GM18502 (cell line): Measurements from ENCODE around the gene AXDND1.

Source experiments
- ATAC-seq: cut with Tn5 transposase; IDR thresholded peaks from one replicate; pipeline ENCODE4 v1.9.1; 2021; ENCODE audit warnings: mild to moderate bottlenecking; ENCODE audit not compliant: unreplicated experiment, poor library complexity

Gene AXDND1, protein sequence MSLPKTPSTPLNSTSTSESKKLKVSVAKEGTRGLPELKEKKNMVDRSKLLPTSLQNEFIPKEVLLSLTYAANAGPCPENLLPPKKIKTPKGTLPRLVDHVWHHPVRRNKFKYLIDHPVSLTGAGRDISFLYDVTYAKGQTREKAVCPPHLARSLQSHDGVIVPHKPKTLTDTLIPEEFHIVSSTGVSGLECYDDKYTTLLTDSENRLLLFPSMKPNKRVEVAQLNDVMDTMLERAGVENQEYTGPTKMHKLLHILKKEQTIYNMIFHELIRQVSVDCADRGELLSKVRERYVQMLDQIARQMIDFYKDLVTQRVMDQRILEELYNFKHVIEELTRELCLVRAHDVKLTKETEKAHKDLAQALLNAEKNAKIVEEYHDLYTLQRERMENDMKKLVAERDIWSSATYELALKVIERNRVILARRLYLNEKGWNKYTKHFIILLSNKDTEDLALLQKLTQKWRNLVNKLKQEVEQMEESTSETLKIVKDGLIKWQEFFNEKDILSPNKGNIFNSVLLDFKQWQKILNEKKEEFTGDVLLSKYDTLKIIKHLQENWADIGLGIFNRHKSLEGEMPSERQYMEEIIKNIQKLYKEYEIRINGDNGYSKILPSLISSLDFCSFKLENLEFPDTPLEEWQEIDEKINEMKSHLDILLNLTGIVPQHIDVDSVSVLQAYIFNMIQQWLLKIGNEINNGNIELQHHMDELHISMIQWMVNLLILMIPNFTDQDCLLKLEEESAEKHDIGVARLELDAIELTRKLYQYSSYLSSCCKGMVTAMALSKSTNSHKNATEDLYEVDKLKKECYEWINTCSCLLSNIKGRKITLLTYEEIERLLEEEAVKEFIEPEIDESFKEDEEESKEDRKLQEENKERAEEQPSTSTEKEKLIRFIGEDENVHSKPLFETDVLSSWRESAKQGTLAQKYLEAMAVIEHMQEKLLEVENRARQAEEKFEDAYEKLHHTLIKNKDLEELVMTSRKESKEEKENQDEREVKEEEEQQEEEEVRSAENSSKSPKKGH

DNA sequence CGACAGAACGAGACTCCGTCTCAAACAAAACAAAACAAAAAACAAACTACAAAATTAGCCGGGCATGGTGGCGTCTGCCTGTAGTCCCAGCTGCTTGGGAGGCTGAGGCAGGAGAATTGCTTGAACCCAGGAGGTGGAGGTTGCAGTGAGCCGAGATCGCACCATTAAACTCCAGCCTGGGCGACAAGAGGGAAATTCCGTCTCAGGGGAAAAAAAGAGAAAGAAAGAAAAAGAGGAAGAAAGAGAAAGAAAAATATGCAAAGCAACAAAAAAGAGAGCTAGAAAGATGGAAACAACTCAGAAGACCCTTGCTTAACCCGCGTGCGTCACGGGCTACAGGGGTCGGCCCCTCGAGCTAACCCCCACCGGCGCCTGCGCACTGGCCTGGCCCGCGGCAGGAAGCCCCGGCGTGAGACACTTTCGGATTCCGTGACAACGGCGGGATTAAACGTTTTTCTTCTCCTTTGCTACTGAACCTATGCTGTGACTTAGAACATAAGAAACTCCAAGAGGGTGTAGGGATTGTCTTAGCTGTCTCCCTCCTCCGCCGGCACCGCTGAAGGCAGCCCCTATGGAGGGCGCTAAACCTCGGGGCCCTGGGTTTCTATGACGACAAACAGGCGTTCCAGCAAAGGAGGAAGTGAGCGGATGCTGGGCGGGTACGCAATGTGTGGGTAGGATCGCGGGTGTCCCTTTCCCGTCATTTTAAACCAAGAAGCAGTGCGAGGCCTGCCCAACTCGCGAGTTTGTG, at the start of gene AXDND1:
AXDND1 (plus strand) TSS at position 630 of the 751 bp plus-strand sequence. CDS start 539 bp downstream, outside the sequence.
- ATAC-seq = peak; percentile 98

DNA sequence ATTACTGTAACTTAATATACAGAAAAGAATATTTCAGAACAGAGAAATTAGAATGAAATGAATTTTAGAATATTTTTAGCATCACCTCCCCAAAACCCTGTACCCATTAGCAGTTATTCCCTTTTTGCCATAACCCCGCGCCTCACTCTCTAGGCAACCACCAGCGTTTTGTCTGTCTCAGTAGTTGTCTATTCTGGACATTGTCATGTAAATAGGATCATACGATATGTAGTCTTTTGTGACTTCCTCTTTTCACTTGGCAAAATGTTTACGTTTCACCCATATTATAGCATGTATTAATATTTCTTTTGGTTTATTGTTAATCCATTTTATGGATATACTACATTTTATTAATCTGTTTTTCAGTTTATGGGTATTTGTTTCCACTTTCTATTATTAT, 47.3 kb upstream of the AXDND1 start:
- ATAC-seq = no peak

DNA sequence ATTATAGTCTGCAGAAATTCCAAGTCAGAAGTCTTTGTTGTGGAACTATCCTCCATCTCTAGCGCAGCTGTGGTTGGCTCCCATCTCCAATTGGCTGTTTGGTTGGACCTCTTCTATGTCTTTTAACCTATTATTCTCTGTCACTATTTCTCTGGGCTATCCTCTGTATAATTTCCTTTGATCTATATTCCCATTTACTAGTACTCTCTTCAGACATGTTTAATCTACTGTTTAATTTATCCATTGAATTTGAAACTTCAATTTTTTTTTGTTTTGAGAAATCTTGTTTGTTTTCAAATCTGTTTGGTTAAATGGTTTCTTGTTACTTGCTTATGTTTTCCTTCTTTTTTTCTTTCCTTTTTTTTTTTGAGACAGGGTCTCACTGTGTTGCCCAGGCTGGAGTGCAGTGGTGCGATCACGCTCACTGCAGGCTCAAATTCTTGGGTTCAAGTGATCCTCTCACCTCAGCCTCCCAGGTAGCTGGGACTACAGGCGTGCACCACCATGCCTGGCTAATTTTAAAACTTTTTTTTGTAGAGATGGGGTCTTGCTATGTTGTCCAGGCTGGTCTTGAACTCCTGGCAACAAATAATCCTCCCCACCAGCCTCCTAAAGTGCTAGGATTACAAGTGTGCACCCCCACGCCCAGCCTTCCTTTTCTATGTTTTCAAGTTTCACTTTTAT, 44.1 kb upstream of the AXDND1 start:
- ATAC-seq = no peak

DNA sequence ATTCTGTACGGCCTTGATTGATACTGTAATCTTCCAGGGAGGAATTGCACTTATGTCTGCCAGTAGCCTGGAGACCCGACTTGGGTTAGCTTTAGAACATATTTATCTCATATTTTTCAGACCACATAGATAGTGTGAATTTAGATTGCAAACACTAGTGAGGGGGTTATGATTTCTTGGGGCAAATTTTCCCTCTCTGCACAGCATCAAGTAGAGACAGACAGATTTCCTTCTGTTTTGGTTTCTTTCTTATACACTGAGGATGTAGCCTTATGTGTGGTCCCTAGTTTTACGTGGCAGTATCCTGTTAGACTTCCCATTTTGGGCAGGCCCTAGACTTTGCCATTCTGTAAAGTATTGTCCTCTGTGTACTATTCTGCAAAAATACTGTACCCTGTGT, 43.2 kb upstream of the AXDND1 start:
- ATAC-seq = no peak

DNA sequence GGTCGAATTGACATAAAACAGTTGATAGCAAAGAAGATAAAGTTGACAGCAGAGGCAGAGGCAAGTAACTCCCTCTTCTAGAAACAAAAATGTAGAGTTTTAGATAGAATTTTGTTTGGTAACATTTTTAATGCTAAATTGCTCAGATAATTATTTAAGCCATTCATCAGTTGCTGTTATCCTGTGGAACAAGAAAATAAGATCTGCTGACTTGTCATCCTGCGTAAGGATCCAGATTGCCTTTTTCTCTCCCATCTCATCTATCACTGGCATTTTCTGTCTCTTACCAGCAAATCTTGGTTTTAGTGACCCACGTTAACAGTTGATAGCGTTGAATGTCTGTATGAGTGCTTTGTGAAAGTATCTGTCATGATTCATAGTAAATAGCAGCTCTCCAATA, 42.3 kb upstream of the AXDND1 start:
- ATAC-seq = no peak

DNA sequence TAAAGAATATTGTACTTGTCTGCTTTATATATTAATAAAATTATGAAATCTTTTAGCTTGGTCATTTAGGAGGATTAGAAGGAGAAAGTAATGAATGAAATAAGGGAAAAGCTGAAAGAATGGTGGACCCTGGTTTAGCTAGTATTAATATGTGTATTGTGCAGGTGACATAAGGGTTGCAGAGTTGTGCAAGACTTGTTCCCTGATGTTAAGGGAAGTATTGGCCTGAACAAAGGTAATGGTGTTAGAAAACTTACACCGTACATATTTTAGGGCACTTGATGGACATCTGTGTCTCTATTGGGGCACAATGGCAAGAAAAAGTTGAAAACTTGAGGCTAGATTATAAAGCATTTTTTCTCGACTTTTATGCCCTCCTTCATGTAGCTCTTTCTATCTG, 39.9 kb upstream of the AXDND1 start:
- ATAC-seq = no peak

DNA sequence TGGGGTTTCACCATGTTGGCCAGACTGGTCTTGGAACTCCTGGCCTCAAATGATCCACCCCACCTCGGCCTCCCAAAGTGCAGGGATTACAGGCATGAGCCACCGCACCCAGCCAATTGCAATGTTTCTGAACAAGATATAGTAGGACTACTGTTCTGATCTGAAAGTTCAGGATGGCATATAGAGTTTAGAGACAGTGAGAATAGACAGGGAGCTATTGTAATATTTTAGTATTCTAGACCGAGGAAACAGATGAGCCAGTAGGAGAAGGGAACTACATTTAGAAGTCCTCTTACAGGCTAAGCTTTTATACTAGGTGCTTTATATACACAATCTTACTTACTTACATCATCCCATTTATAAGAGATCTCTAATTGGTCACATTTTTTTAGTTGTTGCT, 39.0 kb upstream of the AXDND1 start:
- no peak for ATAC-seq

DNA sequence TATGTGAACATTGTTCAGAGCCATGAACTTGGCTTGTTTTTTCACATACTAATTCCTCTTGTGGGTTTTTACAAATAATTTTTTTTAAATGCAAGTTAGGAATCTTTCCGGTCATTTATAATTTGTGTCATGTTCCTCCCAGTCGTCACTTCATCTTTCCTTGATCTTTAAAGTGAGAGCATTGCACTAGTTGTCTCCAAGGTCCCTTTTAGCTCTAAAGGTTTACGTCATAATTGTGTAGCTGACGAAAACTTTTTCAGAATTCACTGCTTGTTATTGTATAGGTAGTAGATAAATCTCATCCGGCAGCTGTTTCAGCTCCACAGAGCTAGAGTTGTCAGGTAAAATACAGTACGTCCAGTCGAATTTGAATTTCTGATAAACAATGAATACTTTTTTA, 38.6 kb upstream of the AXDND1 start:
- ATAC-seq = no peak

DNA sequence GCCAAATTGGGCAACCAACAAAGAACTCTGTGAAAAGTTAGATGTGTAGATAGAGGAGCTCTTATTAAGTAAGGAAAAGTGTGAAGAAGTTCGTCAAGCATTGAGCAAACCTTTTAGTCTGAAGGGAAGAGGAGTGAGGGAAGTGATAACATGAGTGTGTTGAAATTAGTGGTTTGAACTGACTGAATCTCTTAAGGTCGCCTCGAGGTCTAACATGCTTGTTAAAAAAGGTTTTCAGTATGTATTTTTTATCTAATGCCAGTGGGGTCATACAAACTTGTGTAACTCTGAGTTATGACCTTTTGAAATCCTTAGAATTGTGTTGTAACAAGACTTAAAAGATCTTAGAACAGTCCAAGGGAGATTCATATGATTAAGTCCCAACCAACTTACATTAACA, 38.1 kb upstream of the AXDND1 start:
- no peak for ATAC-seq

DNA sequence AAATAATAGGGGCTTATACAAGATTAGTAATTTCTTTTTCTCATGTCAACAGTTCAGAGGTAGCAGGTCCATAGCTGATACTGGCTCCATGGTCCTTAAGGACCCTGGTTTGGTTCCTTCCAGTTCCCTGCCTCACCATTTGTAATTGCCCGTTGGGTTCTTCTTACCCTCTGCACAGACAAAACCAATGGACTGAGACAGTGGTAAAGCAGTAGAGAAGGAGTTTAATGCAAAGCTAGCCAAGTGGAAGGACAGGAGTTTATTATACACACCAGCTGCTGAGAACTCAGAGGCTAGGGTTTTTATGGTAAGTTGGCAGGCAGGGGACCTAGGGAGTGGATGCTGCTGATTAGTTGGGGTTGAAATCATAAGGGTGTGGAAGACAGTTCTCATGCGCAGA, 35.9 kb upstream of the AXDND1 start:
- no peak for ATAC-seq

DNA sequence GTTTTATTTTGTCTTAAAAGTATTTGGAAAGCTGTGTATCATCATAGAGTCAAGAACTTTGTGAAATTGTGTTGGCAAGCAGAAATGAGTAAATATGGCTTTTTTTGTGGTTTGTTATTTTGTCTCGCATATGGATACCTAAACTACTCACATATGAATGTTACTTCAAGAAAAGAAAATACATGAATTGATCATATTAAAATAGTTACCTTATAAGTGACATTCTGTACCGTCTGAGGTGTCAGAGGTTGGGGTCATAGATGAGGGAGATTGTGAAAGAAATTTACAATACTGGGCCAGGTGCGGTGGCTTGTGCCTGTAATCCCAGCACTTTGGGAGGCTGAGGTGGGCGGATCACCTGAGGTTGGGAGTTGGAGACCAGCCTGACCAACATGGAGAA, 31.3 kb upstream of the AXDND1 start:
- no peak for ATAC-seq

DNA sequence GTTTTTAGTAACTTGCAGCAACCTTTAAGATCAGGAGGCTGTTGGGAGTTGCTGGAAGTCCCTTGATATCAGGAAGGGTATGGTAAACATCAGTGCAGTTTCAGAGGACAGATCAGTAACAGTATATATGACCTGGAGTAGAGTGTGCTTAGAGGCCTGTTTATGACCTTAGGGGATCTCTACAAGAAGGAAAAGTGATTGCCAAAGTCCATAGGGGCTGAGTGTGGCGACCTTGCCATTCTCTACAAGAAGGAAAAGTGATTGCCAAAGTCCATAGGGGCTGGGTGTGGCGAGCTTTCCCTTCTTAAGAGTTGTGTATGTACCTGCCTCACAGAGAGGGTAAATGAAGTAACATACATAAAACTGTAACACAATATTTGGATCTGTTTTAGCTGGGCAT, 28.5 kb upstream of the AXDND1 start:
- no peak for ATAC-seq

DNA sequence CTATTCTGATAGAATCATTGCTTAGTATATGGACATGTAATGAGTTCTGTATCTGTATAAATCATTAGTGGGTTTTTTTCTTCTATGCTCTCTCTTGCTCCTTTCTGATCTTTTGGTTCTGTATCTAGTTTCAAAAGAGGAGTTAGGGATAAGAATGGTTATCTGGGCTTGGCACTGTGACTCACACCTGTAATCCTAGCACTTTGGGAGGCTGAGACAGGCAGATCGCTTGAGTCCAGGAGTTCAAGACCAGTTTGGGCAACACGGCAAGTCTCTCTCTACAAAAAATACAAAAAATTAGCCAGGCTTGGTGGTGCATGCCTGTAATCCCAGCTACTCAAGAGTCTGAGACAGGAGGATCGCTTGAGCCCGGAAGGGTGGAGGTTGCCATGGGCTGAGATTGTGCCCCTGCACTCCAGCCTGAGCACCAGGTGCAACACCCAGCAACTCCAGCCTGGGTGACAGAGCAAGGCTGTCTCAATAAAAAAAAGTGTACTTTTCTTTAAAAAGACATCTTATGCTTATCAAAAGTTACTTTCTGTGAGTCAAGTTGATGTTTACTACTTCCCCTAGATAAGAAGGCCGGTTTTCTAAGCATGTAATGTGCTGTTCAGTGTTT, 27.7 kb upstream of the AXDND1 start:
- no peak for ATAC-seq

DNA sequence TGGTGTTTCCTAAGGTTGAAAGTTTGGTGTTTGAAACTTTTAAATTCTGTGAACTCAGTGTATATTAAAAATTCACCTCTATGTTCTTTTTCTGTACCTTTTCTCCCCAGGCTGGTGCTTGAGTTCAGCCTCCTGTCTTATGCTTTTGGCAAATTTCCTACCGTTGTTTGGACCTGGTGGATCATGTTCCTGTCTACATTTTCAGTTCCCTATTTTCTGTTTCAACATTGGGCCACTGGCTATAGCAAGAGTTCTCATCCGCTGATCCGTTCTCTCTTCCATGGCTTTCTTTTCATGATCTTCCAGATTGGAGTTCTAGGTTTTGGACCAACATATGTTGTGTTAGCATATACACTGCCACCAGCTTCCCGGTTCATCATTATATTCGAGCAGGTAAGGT, 24.9 kb upstream of the AXDND1 start:
- ATAC-seq = no peak

DNA sequence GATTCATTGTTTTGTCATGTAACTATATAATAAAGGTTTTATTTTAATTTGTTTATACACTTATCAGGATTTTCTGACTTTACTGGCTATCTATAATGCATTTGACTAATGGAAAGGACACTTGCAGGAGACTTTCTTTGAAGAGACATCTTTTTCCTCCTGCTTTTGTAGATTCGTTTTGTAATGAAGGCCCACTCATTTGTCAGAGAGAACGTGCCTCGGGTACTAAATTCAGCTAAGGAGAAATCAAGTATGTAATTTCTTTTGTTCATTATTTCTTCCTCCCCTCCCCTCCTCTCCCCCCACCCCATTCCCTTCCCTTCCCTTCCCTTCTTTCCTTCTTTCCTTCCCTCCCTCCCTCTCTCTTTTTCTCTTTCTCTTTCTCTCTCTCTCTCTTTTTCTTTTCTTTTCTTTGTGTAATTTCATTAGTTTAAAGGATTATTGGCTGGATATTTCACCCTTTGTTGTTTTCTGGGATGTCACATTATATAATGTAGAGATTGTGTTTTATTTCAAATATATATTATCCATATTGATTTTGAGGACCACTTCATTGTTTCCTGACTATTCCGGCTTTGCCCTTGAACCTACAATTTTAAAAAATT, 23.7 kb upstream of the AXDND1 start:
- no peak for ATAC-seq

DNA sequence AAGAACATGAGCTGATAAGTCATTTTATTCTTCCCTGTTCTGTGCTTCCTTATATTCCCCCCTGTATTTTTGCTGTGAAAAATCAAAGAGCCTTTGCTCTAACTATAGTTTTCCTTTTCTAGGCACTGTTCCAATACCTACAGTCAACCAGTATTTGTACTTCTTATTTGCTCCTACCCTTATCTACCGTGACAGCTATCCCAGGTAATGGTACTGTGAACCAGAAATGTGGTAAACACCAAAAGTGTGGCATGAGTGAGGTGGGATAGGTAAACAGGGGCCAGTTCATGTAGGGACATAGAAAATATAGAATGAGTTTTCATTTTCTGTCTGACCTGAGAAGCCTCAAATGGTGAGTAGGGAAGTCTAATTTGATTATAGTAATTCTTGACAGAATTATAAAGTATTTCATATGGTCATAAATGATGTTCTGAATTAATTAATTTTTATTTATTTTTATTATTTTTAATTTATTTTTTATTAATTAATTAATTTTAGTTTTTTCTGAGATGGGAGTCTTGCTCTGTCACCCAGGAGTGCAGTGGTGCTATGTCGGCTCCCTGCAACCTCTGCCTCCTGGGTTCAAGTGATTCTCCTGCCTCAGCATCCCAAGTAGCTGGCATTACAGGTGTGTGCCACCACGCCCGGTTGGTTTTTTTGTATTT, 22.9 kb upstream of the AXDND1 start:
- no peak for ATAC-seq

DNA sequence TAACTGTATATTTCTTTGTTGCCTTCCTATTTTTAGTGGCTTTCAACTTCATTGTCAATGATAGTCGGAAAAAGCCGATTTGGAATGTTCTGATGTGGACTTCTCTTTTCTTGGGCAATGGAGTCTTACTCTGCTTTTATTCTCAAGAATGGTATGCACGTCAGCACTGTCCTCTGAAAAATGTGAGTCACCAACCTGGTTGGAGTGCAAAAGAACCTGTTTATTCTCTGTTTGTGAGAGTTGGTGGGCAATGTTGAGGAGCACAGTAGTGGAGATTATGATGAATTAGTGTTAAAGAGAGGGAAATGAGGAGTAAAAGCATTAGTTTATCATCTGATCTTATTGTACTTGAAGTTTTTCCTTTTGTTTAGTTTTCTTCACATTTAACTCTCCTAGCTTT, 14.5 kb upstream of the AXDND1 start:
- ATAC-seq = no peak

DNA sequence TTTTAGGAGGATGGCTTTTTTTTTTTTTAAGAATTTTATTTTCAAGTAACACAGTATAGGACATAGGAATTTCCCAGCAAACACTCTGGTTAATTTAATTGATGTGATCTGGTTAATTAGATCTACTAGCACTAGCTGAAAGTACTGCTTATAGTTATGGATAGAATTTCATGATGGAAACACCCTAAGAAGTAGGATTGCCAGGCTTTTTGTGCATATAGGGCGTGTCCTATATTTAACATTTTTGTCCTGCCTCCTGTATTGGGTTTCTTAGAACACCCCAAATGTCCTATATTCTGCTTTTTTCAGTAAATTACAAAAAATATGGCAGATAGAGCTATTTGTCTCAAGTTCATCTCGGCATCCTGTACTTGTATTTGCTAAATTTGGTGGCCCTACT, 13.5 kb upstream of the AXDND1 start:
- no peak for ATAC-seq

DNA sequence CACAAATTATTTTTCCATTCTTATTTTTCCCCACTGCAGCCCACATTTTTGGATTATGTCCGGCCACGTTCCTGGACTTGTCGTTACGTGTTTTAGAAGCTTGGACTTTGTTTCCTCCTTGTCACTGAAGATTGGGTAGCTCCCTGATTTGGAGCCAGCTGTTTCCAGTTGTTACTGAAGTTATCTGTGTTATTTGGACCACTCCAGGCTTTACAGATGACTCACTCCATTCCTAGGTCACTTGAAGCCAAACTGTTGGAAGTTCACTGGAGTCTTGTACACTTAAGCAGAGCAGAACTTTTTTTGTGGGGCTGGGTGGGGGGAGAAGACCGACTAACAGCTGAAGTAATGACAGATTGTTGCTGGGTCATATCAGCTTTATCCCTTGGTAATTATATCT, 12.2 kb upstream of the AXDND1 start:
- ATAC-seq = no peak
